C1 segment of cervical spinal cord (tissue), 14 donors: Measurements from ENCODE around the gene FBXO21.
"Not testable (repeated sequence)": the region's sequence is repeated elsewhere in the genome, so short reads cannot be mapped to it uniquely, and the experiment has no call there.

Source experiments
- DNase-seq, 14 donors: peaks; one replicate each; lab custom pipeline; 2025; lab: John Stamatoyannopoulos, UW

The FBXO21 gene

GRCh38 chr12:117190210-117190781 is at the start of gene FBXO21:
Gene FBXO21 (minus strand): TSS chr12:117190470. CDS start chr12:117190456, 14 bp downstream.
- DNase-seq = peak in 13 of 14 donors; percentile 52 to 90 (median 84)

- peak in 13 of 14 donors; percentile 6 to 76 (median 38) for DNase-seq
Measured at GRCh38 chr12:117236456-117237001, 46.3 kb upstream of the FBXO21 start.

GRCh38 chr12:117235261-117235660 is 45.0 kb upstream of the FBXO21 start:
- DNase-seq = no peak

- no peak for DNase-seq
Measured at GRCh38 chr12:117234441-117234840, 44.2 kb upstream of the FBXO21 start.

GRCh38 chr12:117231750-117232149 is 41.5 kb upstream of the FBXO21 start:
- no peak for DNase-seq

- no peak for DNase-seq
Measured at GRCh38 chr12:117228239-117228638, 38.0 kb upstream of the FBXO21 start.

GRCh38 chr12:117227000-117227653 is 36.9 kb upstream of the FBXO21 start:
- no peak for DNase-seq

- DNase-seq = no peak
Measured at GRCh38 chr12:117226505-117226904, 36.2 kb upstream of the FBXO21 start.

GRCh38 chr12:117225179-117225578 is 34.9 kb upstream of the FBXO21 start:
- DNase-seq = no peak

- DNase-seq = not testable (repeated sequence)
Measured at GRCh38 chr12:117220947-117221346, 30.7 kb upstream of the FBXO21 start.

GRCh38 chr12:117218149-117218548 is 27.9 kb upstream of the FBXO21 start:
- no peak for DNase-seq

GRCh38 chr12:117216686-117217085 is 26.4 kb upstream of the FBXO21 start:
- DNase-seq = no peak

- no peak for DNase-seq
Measured at GRCh38 chr12:117214797-117215196, 24.5 kb upstream of the FBXO21 start.

- DNase-seq = no peak
Measured at GRCh38 chr12:117213295-117213808, 23.1 kb upstream of the FBXO21 start.

- DNase-seq = peak in 12 of 14 donors; percentile 4 to 69 (median 26)
Measured at GRCh38 chr12:117212563-117213190, 22.4 kb upstream of the FBXO21 start.

- DNase-seq = no peak
Measured at GRCh38 chr12:117210266-117210918, 20.1 kb upstream of the FBXO21 start.

GRCh38 chr12:117209626-117210025 is 19.4 kb upstream of the FBXO21 start:
- no peak for DNase-seq

GRCh38 chr12:117208811-117209455 is 18.7 kb upstream of the FBXO21 start:
- no peak for DNase-seq

GRCh38 chr12:117208206-117208605 is 17.9 kb upstream of the FBXO21 start:
- DNase-seq = no peak

GRCh38 chr12:117207675-117208074 is 17.4 kb upstream of the FBXO21 start:
- DNase-seq = no peak

- DNase-seq = no peak
Measured at GRCh38 chr12:117202556-117202955, 12.3 kb upstream of the FBXO21 start.
